Daoy (cell line): ENCODE data around the gene ING1. TPM values are rescaled to one million over a fixed set of nuclear protein-coding genes. Genes with fewer than 3 reads are reported as not detected.

Experiments used
- DNase-seq: peaks from one replicate; pipeline ENCODE4 v3.0.0-alpha.2; 2015; ENCODE audit warnings: low read depth
- total RNA-seq: library from RNA; depleted of rRNA; stranded (reverse); fragments of >200 nt; shearing (Covaris generic); gene quantifications from 2 replicates; pipeline ENCODE4 v1.2.3, GENCODE V29; 2014; rRNA removed

Gene ING1
- total RNA-seq, 1 experiment from 2014 or later: 5.7 TPM

DNA sequence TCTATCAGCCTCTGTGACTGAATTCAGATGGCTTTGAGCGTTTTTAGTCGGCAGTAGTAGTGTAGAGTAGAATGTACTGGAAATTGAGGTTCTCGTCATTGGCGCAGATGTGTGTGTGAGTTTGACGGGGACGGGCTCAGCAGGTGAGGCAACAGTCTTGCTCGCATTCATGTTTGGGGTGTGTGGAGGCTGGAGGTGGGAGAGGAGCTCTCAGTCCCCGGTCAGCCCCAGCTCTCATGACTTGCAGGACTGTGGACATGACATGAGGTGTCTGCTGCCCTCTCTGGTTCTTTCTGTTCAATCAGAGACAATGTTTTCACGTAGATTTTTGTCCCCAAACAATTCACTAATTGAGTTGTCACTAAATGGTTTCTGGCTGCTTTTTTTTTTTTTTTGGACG is 57.2 kb downstream of the ING1 start:
- no peak for DNase-seq

DNA sequence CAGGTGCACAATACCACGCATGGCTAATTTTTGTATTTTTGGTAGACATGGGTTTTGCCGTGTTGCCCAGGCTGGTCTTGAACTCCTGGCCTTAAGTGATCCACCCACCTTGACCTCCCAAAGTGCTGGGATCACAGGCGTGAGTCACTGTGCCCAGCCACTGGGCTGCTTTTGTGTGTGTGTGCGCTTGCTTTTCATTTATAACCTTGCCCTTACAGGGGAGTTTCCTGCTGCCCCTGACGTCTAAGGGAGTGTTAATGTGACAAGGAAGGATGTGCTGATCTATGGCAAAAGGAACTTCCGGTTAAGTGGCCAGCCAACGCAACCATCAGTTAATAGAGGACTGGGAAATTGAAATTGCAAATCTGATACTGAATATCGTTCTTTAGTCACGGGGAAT is 57.7 kb downstream of the ING1 start:
- DNase-seq: peak; percentile 51

DNA sequence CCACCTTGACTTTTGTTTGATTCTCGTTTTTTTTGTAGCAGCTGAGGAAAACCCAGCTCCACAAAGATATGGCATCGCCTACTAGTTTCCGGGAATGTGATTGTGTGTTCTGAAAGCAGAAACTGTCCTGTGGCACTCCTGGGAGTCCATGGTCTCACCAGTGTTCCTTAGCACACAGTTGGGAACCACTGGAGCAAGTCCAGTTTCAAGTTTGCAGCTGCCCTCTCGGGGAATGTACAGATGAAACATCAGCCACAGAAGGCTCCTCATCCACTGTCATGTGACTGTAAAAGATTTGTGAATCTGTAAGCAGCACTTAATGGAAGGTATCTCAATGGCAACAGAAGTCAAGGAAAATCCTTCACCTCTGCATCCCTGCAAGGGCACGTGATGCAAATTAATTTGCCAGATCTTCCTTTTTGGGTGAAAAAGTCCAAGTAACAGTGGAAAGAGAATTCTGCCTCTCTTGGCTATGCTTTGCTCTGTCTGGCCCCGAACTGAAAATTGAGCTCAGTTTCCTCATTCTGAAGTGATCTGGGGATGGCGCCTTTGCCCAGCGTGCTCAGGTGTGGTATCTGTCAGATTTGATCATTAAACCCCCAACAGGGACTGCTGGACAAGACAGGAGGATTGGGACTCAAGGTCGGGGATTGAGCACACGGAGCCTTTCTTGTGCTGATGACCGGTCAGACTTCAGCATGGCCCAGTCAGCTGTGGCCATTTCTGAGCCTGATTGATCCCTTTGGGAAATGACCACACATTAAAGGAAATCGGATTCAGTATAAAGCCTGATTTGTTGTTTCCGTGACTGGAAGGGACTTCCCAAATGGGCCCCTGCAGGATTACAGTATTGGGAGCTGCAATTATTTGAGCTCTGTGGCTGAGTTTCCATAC is 58.8 kb downstream of the ING1 start:
- DNase-seq: no peak

Other genes with a start within 250 kb of the ING1 start
- 7.2 and 14.3 TPM in 2 replicates for gene RAB20, start 152.0 kb upstream of the ING1 start, total RNA-seq
- gene NAXD, start 98.2 kb upstream of the ING1 start, total RNA-seq: 11.4 and 14.7 TPM in 2 replicates
- gene CARS2, start 7.6 kb upstream of the ING1 start, total RNA-seq: 29.1 and 41.5 TPM in 2 replicates
- gene ANKRD10, start 201.4 kb downstream of the ING1 start, total RNA-seq: 25.2 and 30.3 TPM in 2 replicates